GM12878 (cell line): ENCODE measurements around the gene CXCL8. TPM values are rescaled to one million over a fixed set of nuclear protein-coding genes. Genes with fewer than 3 reads are reported as not detected.

Source experiments
- ATAC-seq: fragments of 200-7000 bp; cut with Tn5 transposase; 3 replicates; pipeline ENCODE4 v1.9.1; 2020; ENCODE audit warnings: mild to moderate bottlenecking, moderate library complexity
- BruUV-seq: library from RNA; stranded (reverse); fragments of 400-500 nt; replicated peaks from 2 replicates; lab custom pipeline; 2021; lab: Mats Ljungman, UMichigan
- CTCF ChIA-PET: fragments of 300-600 bp; sonication (Branson Sonifier 250); formaldehyde crosslinking; extraction: SDS; loops from one replicate; lab custom pipeline; 2021; ENCODE audit warnings: inconsistent platforms; lab: Yijun Ruan, JAX
- POLR2A ChIA-PET: fragments of 350-600 bp; formaldehyde crosslinking; extraction: SDS; loops from one replicate; lab custom pipeline; 2021; ENCODE audit warnings: inconsistent platforms; lab: Charles Lee
- RAD21 ChIA-PET: fragments of 300-600 bp; sonication (Branson Sonifier 250); formaldehyde crosslinking; loops from one replicate; lab custom pipeline; 2023; ENCODE audit warnings: antibody characterized with exemption; ENCODE audit not compliant: unreplicated experiment; lab: Charles Lee
- SMC1A ChIA-PET: fragments of 300-600 bp; sonication (Branson Sonifier 250); formaldehyde crosslinking; loops from one replicate; lab custom pipeline; 2023; ENCODE audit not compliant: unreplicated experiment, uncharacterized antibody; lab: Charles Lee
- DNase-seq: peaks from one replicate; pipeline ENCODE4 v3.0.0-alpha.2; 2011; ENCODE audit warnings: low read depth, low spot score
- FAIRE-seq: peaks from 3 replicates; lab custom pipeline; 2011; peaks lifted over from hg19 to GRCh38; lab: Jason Lieb, UNC
- H2AFZ ChIP-seq: 2 replicates; pipeline ENCODE4 v1.6.0; 2011; ENCODE audit warnings: low read depth, low read length, control low read depth; ENCODE audit not compliant: control insufficient read depth
- H3K27ac ChIP-seq: 2 replicates; pipeline ENCODE4 v1.5.1; 2011; ENCODE audit warnings: control low read depth; ENCODE audit not compliant: control insufficient read depth, insufficient read depth
- H3K27me3 ChIP-seq, 2 experiments: replicated peaks in 1 of 2; 2 replicates each; pipeline versions ENCODE4 v1.6.0 to v1.6.1; 2011; ENCODE audit warnings: low read length in 1 of 2; ENCODE audit not compliant: control insufficient read depth in 2 of 2, insufficient read depth in 2 of 2
- H3K36me3 ChIP-seq, 2 experiments: 2 replicates each; pipeline ENCODE4 v1.5.1; 2011; ENCODE audit warnings: low read length in 1 of 2; ENCODE audit not compliant: control insufficient read depth in 2 of 2, insufficient read depth in 2 of 2
- H3K4me1 ChIP-seq: 2 replicates; pipeline ENCODE4 v1.6.1; 2011; ENCODE audit warnings: mild to moderate bottlenecking, low read length, moderate library complexity, mixed read lengths; ENCODE audit not compliant: control insufficient read depth, insufficient read depth
- H3K4me2 ChIP-seq: 2 replicates; pipeline ENCODE4 v1.6.0; 2011; ENCODE audit warnings: control low read depth; ENCODE audit not compliant: control insufficient read depth, insufficient read depth
- H3K4me3 ChIP-seq: fragments of 200-600 bp; sonication (generic); 2 replicates; pipeline ENCODE4 v1.5.1; 2016
- H3K79me2 ChIP-seq: 2 replicates; pipeline ENCODE4 v1.6.0; 2011; ENCODE audit warnings: low read length; ENCODE audit not compliant: control insufficient read depth, insufficient read depth
- H3K9ac ChIP-seq: 2 replicates; pipeline ENCODE4 v1.8.0; 2011; ENCODE audit warnings: low read length, control low read depth, mixed read lengths; ENCODE audit not compliant: control insufficient read depth, insufficient read depth
- H3K9me3 ChIP-seq: replicated peaks from 3 replicates; pipeline ENCODE4 v1.5.1; 2011; ENCODE audit warnings: mild to moderate bottlenecking, low read length; ENCODE audit not compliant: control insufficient read depth, insufficient read depth
- H4K20me1 ChIP-seq: 2 replicates; pipeline ENCODE4 v1.6.0; 2011; ENCODE audit not compliant: control insufficient read depth, insufficient read depth
- ASH2L ChIP-seq: fragments of 300-600, 200-600 bp; sonication (generic); IDR thresholded peaks from 2 replicates; pipeline ENCODE4 v1.6.1; 2017; ENCODE audit warnings: low read depth, mild to moderate bottlenecking, borderline replicate concordance
- BCL3 ChIP-seq: IDR thresholded peaks from 2 replicates; pipeline ENCODE4 v1.6.1; 2011; ENCODE audit warnings: borderline replicate concordance, low read depth, mild to moderate bottlenecking, moderate library complexity, low read length; ENCODE audit not compliant: insufficient read depth, poor library complexity, severe bottlenecking
- FOS ChIP-seq: IDR thresholded peaks from 3 replicates; pipeline ENCODE4 v1.6.1; 2011; ENCODE audit warnings: borderline replicate concordance; ENCODE audit not compliant: insufficient read length; ENCODE audit errors: extremely low read depth
- KLF5 ChIP-seq: fragments of 450-650 bp; IDR thresholded peaks from 2 replicates; pipeline ENCODE4 v1.6.1; 2014; ENCODE audit warnings: mild to moderate bottlenecking; ENCODE audit not compliant: partially characterized antibody
- MYC ChIP-seq: IDR thresholded peaks from 2 replicates; pipeline ENCODE4 v1.6.1; 2011; ENCODE audit warnings: mild to moderate bottlenecking, low read length, moderate library complexity, inconsistent platforms; ENCODE audit not compliant: insufficient read depth, insufficient replicate concordance, insufficient read length, severe bottlenecking
- NFXL1 ChIP-seq: fragments of 450-650 bp; IDR thresholded peaks from 2 replicates; pipeline ENCODE4 v1.6.1; 2017; ENCODE audit warnings: antibody characterized with exemption, mild to moderate bottlenecking, borderline replicate concordance
- POLR2A ChIP-seq: IDR thresholded peaks from 2 replicates; pipeline ENCODE4 v1.6.1; 2011; ENCODE audit warnings: low read depth, mild to moderate bottlenecking, low read length
- SMAD5 ChIP-seq: IDR thresholded peaks from 2 replicates; pipeline ENCODE4 v1.6.1; 2016; ENCODE audit warnings: antibody characterized with exemption, low read depth
- SMARCA5 ChIP-seq: fragments of 450-650 bp; IDR thresholded peaks from 2 replicates; pipeline ENCODE4 v1.6.1; 2017; ENCODE audit warnings: mild to moderate bottlenecking
- TCF7 ChIP-seq: IDR thresholded peaks from 2 replicates; pipeline ENCODE4 v1.6.1; 2014; ENCODE audit warnings: antibody characterized with exemption, borderline replicate concordance
- ZNF207 ChIP-seq: fragments of 450-650 bp; IDR thresholded peaks from 2 replicates; pipeline ENCODE4 v1.6.1; 2014; ENCODE audit warnings: antibody characterized with exemption, mild to moderate bottlenecking, borderline replicate concordance
- WGBS: methylation state at CpG from one replicate; pipeline ENCODE4 v1.1.6; 2016; ENCODE audit warnings: low lambda C conversion rate; ENCODE audit not compliant: insufficient replicate concordance, insufficient coverage; ENCODE audit errors: missing lambda C conversion rate; 5-methylcytosine and 5-hydroxymethylcytosine counted together
- in situ Hi-C: fragments of 300-500 bp; cut with MboI; formaldehyde crosslinking; loops from 9 replicates; pipeline ENCODE4 v1.14.3; 2018; ENCODE audit warnings: mixed read lengths
- intact Hi-C: fragments of 100-400 bp; cut with micrococcal nuclease; formaldehyde crosslinking; loops from one replicate; pipeline ENCODE4 v1.14.2; 2022; ENCODE audit not compliant: unreplicated experiment
- polyA plus RNA-seq, 11 experiments: library from polyadenylated mRNA; depleted of rRNA in 4 of 11; unstranded in 6 of 11; stranded (reverse) in 5 of 11; fragments of >200 nt; fragmentation: Nextera tagmentation in 4 of 11; fragmentation: Illumina TruSeq in 1 of 11; extraction: Ambion mirVana in 4 of 11; extraction: Trizol in 1 of 11; gene quantifications; 1 replicate in 1 of 11; 2 replicates in 10 of 11; pipeline versions ENCODE4 v1.2.1 to v1.2.3, GENCODE V29; 2011 to 2016; ENCODE audit warnings: inconsistent platforms in 2 of 11, missing spikeins in 2 of 11, low read depth in 1 of 11
- total RNA-seq, 4 experiments: library from RNA; depleted of rRNA in 3 of 4; stranded (reverse); fragments of >200 nt in 3 of 4; fragmentation: Illumina TruSeq in 1 of 4; extraction: Trizol in 1 of 4; gene quantifications; 2 replicates each; pipeline versions ENCODE4 v1.2.1 to v1.2.3, GENCODE V29; 2013 to 2021

The CXCL8 gene
- total and polyA plus RNA-seq, 10 of the 15 experiments (the other 5 are each of a cell fraction or from before 2014, with no cell fraction given), result 0.09 to 0.36 (median 0.19) TPM; not detected in 1

DNA sequence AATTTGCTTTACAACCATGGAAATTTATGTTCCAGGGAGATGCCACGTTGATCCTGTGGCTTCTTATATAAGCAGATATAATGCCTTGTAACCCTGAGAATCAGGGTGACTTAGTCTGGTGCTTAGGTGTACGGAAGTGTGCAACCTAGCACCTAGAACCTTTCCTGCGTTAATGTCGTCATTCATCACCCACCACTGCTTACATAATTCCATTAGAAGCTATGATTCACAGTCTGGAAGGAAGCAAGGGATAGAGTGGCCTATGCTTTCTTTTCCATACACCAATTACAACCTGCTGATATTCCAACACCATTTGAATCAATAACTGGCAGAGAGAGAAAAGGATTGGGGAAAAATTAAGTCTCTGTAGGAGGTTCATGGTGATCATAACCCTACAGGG, 17.3 kb upstream of the CXCL8 start (continued):
- TF ChIP-seq NFXL1, result no peak

DNA sequence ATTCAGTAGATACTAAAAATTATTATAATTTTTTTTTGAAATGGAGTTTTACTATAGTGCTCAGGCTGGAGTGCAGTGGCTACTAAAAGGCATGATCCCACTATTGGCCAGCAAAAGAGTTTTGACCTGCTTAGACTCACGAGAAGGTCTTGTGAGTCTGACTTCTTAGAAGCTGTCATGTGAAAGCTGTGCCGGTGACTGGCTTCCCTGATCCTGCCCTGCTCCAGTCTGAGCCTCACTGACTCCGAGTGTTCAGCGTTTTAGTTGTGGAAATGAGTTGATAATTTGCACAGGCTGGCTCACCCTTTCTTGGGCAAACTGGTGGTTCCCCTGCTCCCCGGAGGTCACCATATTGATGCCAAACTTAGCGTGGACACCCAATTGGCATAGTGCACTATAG, 16.4 kb upstream of the CXCL8 start:
- H3K4me1 ChIP-seq, result peaks cover 9% of the 10 kb centered on the region
- H3K36me3 ChIP-seq, result no peaks in the 10 kb centered on the region
- no peak overlapping the region for H2AFZ ChIP-seq
- CTCF ChIA-PET, result no interaction called here
- no peaks in the 10 kb centered on the region; the same call in 2 of the 3 replicates for H3K9me3 ChIP-seq
- H4K20me1 ChIP-seq, result no peaks in the 10 kb centered on the region
- POLR2A ChIA-PET, result no interaction called here
- H3K9ac ChIP-seq, result no peak overlapping the region
- ATAC-seq, result no peak
- H3K4me3 ChIP-seq, result no peak overlapping the region
- BruUV-seq, result no TSS peak
- H3K27ac ChIP-seq, result no peak overlapping the region
- DNase-seq, result no peak
- FAIRE-seq, result no peak
- RAD21 ChIA-PET, result no interaction called here
- SMC1A ChIA-PET, result no interaction called here
- intact Hi-C loops, result no loop called here
- TF ChIP-seq MYC (no peak), SMARCA5 (no peak), ASH2L (no peak), ZNF207 (no peak), POLR2A (no peak), KLF5 (no peak), TCF7 (no peak), FOS (no peak), BCL3 (no peak), SMAD5 (no peak)
- in situ Hi-C loops, result no loop called here
- no peak overlapping the region for H3K4me2 ChIP-seq
- 44% methylated on average over 6 of the region's 6 CpGs for WGBS
- H3K27me3 ChIP-seq, result no peaks in the 10 kb centered on the region
- H3K79me2 ChIP-seq, result no peaks in the 10 kb centered on the region
